Duodenal mucosa (tissue), 2 donors: ENCODE data around the gene ENOPH1.
"Not testable (repeated sequence)": the region's sequence is repeated elsewhere in the genome, so short reads cannot be mapped to it uniquely, and the experiment has no call there.

Experiments
- H3K27ac ChIP-seq: one replicate; pipeline ENCODE4 v1.7.0; 2013; ENCODE audit warnings: low read depth, low read length
- H3K27me3 ChIP-seq, 2 donors: one replicate each; pipeline ENCODE4 v1.7.0; 2013; ENCODE audit warnings: low read length in 2 of 2, control low read depth in 1 of 2; ENCODE audit not compliant: insufficient read depth in 2 of 2, control insufficient read depth in 1 of 2
- H3K36me3 ChIP-seq, 2 donors: one replicate each; pipeline ENCODE4 v1.7.0; 2013; ENCODE audit warnings: low read length in 2 of 2, control low read depth in 1 of 2; ENCODE audit not compliant: insufficient read depth in 2 of 2, control insufficient read depth in 1 of 2
- H3K4me1 ChIP-seq, 2 donors: one replicate each; pipeline ENCODE4 v1.7.0; 2013; ENCODE audit warnings: low read length in 2 of 2, control low read depth in 1 of 2; ENCODE audit not compliant: insufficient read depth in 2 of 2, control insufficient read depth in 1 of 2
- H3K4me3 ChIP-seq, 2 donors: one replicate each; pipeline ENCODE4 v1.7.0; 2013; ENCODE audit warnings: low read length in 2 of 2, low read depth in 1 of 2
- H3K9ac ChIP-seq, 2 donors: one replicate each; pipeline ENCODE4 v1.7.0; 2013; ENCODE audit warnings: low read length in 2 of 2, low read depth in 1 of 2
- H3K9me3 ChIP-seq, 2 donors: one replicate each; pipeline ENCODE4 v1.7.0; 2013; ENCODE audit warnings: low read length in 2 of 2, control low read depth in 1 of 2; ENCODE audit not compliant: control insufficient read depth in 1 of 2

ENOPH1 gene

GRCh38 chr4:82398263-82398662 is 32.1 kb upstream of the ENOPH1 start:
- no peak overlapping the region for H3K9ac ChIP-seq
- H3K27me3 ChIP-seq = no peaks in the 10 kb centered on the region
- H3K9me3 ChIP-seq = no peaks in the 10 kb centered on the region
- no peaks in the 10 kb centered on the region for H3K36me3 ChIP-seq
- H3K4me1 ChIP-seq = no peaks in the 10 kb centered on the region
- H3K4me3 ChIP-seq = no peak overlapping the region
- H3K27ac ChIP-seq = no peak overlapping the region

DNA sequence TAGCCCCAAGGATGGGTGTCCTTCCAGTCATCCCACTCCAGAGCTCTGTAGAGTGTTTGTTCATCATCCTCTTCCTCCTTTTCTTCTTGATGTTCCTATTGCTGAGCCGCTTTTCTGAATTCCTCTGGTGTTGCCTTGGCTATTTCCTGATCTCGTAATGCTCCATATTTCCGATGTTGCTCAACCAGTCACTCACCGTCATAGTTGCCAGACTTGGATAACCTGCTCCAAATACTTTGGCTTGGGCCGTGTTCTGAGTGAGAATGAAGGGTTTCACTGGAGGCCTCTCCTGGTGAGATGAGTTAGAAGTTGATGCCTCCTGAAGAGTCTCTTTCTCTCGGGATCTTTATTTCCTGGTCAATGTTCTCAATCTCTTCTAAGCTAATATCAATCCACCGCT is 28.8 kb upstream of the ENOPH1 start:
- no peaks in the 10 kb centered on the region for H3K36me3 ChIP-seq
- no peaks in the 10 kb centered on the region for H3K27me3 ChIP-seq
- no peaks in the 10 kb centered on the region for H3K4me1 ChIP-seq
- no peak overlapping the region for H3K4me3 ChIP-seq
- no peak overlapping the region for H3K9ac ChIP-seq
- H3K27ac ChIP-seq = no peak overlapping the region
- H3K9me3 ChIP-seq = no peaks in the 10 kb centered on the region

DNA sequence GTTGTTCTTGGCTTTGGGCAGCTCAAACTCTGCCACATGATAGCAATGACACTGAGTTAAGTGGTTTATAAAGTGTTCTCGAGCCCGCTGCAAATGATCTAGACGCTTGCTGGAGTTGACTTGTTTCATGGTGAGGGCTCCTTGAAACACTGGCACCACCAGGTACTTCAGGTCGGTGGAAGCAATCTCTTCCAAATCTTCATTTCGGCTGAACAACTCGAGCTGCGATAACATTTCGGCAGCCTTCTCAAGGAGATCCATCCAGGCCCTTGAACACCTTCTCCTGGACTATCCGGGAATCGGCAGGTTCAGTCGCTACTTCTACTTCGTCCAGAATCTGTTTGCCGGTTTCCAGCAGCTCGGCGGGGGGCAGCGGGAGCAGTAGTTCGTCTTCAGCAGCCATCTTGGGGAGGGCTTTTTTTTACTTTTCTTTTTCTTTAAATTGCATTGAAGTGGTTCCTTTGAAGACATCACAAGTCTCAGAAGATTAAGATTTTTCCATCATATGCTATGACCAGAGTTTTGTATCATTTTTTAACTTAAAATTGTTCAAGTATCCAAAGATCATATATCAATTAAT is 28.1 kb upstream of the ENOPH1 start:
- H3K4me3 ChIP-seq = no peak overlapping the region
- H3K27me3 ChIP-seq = no peaks in the 10 kb centered on the region
- no peaks in the 10 kb centered on the region for H3K36me3 ChIP-seq
- H3K27ac ChIP-seq = no peak overlapping the region
- no peak overlapping the region for H3K9ac ChIP-seq
- H3K9me3 ChIP-seq = no peaks in the 10 kb centered on the region
- no peaks in the 10 kb centered on the region for H3K4me1 ChIP-seq

DNA sequence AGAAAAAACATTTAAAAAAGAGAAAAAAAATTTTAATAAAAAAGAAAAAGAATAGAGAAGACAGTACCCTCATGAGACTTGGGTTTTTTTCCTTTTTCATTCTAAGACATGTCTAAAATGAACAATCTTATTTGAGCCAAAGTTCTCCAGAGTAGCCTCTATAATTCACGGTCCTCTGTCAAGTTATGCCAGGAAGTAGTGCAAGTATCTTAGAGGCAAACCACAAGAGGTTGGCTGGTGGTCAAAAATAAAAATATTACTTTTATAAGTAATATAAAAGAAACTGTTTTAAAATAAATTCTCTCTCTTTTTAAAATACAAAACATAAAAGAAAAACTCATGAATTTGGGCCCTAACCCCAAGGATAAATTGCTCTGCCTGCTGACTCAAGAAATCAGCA is 26.7 kb upstream of the ENOPH1 start:
- Histone ChIP-seq H3K9ac (no peak overlapping the region), H3K4me1 (no peaks in the 10 kb centered on the region), H3K27ac (no peak overlapping the region), H3K36me3 (no peaks in the 10 kb centered on the region), H3K27me3 (no peaks in the 10 kb centered on the region), H3K9me3 (no peaks in the 10 kb centered on the region), H3K4me3 (no peak overlapping the region)

GRCh38 chr4:82415061-82415460 is 15.3 kb upstream of the ENOPH1 start:
- not testable (repeated sequence) for H3K36me3 ChIP-seq, H3K4me3 ChIP-seq, H3K27me3 ChIP-seq, H3K9me3 ChIP-seq, H3K27ac ChIP-seq, H3K4me1 ChIP-seq, H3K9ac ChIP-seq

- Histone ChIP-seq H3K4me3 (no peak overlapping the region), H3K9me3 (no peaks in the 10 kb centered on the region), H3K27me3 (no peaks in the 10 kb centered on the region), H3K36me3 (no peaks in the 10 kb centered on the region), H3K4me1 (no peaks in the 10 kb centered on the region), H3K27ac (no peak overlapping the region), H3K9ac (no peak overlapping the region)
Observed at GRCh38 chr4:82415922-82416365, 14.4 kb upstream of the ENOPH1 start.

GRCh38 chr4:82419451-82419850 is 10.9 kb upstream of the ENOPH1 start:
- H3K9ac ChIP-seq = no peak overlapping the region
- H3K27me3 ChIP-seq = no peaks in the 10 kb centered on the region
- H3K27ac ChIP-seq = no peak overlapping the region
- H3K36me3 ChIP-seq = peaks cover 14 to 20% of the 10 kb centered on the region in 2 donors
- H3K4me3 ChIP-seq = no peak overlapping the region
- H3K4me1 ChIP-seq = no peaks in the 10 kb centered on the region
- H3K9me3 ChIP-seq = no peaks in the 10 kb centered on the region

- Histone ChIP-seq H3K27me3 (no peaks in the 10 kb centered on the region), H3K36me3 (peaks cover 39 to 46% of the 10 kb centered on the region in 2 donors), H3K9me3 (no peaks in the 10 kb centered on the region), H3K27ac (no peak overlapping the region), H3K4me1 (peaks cover 7 to 8% of the 10 kb centered on the region in 2 donors), H3K4me3 (no peak overlapping the region), H3K9ac (no peak overlapping the region)
Observed at GRCh38 chr4:82421796-82422560, 8.4 kb upstream of the ENOPH1 start.

- Histone ChIP-seq H3K4me1 (peaks cover 11 to 15% of the 10 kb centered on the region in 2 donors), H3K27me3 (no peaks in the 10 kb centered on the region), H3K4me3 (no peak overlapping the region), H3K9me3 (no peaks in the 10 kb centered on the region), H3K27ac (no peak overlapping the region), H3K36me3 (peaks cover 40 to 47% of the 10 kb centered on the region in 2 donors), H3K9ac (no peak overlapping the region)
Observed at GRCh38 chr4:82422616-82423015, 7.8 kb upstream of the ENOPH1 start.

DNA sequence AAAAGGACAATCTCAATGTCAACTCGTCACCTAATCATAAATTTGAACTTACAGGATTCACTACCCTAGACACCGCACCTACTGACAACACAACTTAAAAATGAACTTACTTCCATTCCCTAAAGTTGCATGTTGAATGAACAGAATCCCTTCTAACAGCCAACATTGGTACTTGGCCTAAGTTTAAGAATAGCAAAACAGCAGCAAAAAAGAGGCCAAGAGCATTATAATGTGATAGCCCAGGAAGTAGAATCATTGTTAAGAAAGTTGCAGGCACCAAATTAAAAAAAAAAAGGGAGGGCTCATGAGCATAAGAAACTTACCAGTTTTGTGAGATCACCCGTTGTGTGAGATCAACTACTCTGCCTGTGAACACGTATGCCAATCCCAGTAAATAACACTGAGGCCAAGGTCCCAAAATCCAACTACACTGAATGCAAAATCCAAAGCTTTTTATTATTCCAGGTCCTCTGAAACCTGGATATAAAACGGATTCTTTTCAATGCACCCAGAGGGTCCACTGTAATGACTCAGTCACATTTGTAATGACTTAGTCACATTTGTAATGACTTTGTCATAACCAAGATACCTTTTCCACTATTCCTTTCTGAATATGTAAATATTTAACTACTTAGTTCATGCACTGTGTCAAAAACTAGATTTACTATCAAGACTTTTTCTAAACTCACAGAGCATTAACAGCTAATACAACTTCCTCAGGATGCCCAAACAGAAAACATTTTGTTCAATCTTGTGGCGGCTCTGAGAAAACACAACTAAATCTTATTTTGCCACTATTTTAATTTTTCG is 6.9 kb upstream of the ENOPH1 start:
- no peak overlapping the region for H3K9ac ChIP-seq
- peaks cover 17 to 21% of the 10 kb centered on the region in 2 donors for H3K4me1 ChIP-seq
- peaks cover 40 to 47% of the 10 kb centered on the region in 2 donors for H3K36me3 ChIP-seq

More for the DNA sequence above, 6.9 kb upstream of the ENOPH1 start:
- Histone ChIP-seq H3K4me3 (no peak overlapping the region), H3K9me3 (no peaks in the 10 kb centered on the region), H3K27me3 (no peaks in the 10 kb centered on the region), H3K27ac (no peak overlapping the region)
